ENCODE results near the gene AQP7.
"Not testable (repeated sequence)": the region's sequence is repeated elsewhere in the genome, so short reads cannot be mapped to it uniquely, and the experiment has no call there.

AQP7 gene

GRCh38 chr9:33393581-33393980 lies 8.8 kb downstream of the AQP7 start:
- no peak for DNase-seq

GRCh38 chr9:33392591-33393021 lies 9.8 kb downstream of the AQP7 start:
- DNase-seq, result not testable (repeated sequence)

GRCh38 chr9:33391111-33391771 lies 11.1 kb downstream of the AQP7 start:
- not testable (repeated sequence) for DNase-seq

GRCh38 chr9:33388110-33388994 lies 14.0 kb downstream of the AQP7 start:
- no peak for DNase-seq

- not testable (repeated sequence) for DNase-seq
These were observed 15.4 kb downstream of the AQP7 start for GRCh38 chr9:33386998-33387397.

GRCh38 chr9:33386641-33386996 lies 15.7 kb downstream of the AQP7 start:
- not testable (repeated sequence) for DNase-seq

GRCh38 chr9:33385979-33386640 lies 16.3 kb downstream of the AQP7 start:
- DNase-seq, result not testable (repeated sequence)

GRCh38 chr9:33385536-33385935 lies 16.8 kb downstream of the AQP7 start:
- DNase-seq, result not testable (repeated sequence)

GRCh38 chr9:33383396-33383795 lies 19.0 kb downstream of the AQP7 start:
- not testable (repeated sequence) for DNase-seq

- DNase-seq, result not testable (repeated sequence)
These were observed 20.0 kb downstream of the AQP7 start for GRCh38 chr9:33382397-33382796.

GRCh38 chr9:33381231-33381791 lies 21.1 kb downstream of the AQP7 start:
- no peak for DNase-seq

GRCh38 chr9:33380390-33381094 lies 21.8 kb downstream of the AQP7 start:
- DNase-seq, result no peak

GRCh38 chr9:33379666-33380389 lies 22.5 kb downstream of the AQP7 start:
- DNase-seq, result no peak

GRCh38 chr9:33378121-33378795 lies 24.1 kb downstream of the AQP7 start:
- DNase-seq, result no peak

GRCh38 chr9:33377089-33377715 lies 25.2 kb downstream of the AQP7 start:
- no peak for DNase-seq

GRCh38 chr9:33375841-33376321 lies 26.5 kb downstream of the AQP7 start:
- DNase-seq, result no peak

- no peak for DNase-seq
These were observed 27.0 kb downstream of the AQP7 start for GRCh38 chr9:33375238-33375840.

GRCh38 chr9:33374634-33375237 lies 27.6 kb downstream of the AQP7 start:
- DNase-seq, result peak; percentile 48

- no peak for DNase-seq
These were observed 28.2 kb downstream of the AQP7 start for GRCh38 chr9:33374190-33374589.

GRCh38 chr9:33372900-33373299 lies 29.5 kb downstream of the AQP7 start:
- no peak for DNase-seq

Measured in GDM1 (cell line).